HG03139 (cell line): ENCODE data around the gene EMSY.
"Not testable (repeated sequence)": the region's sequence is repeated elsewhere in the genome, so short reads cannot be mapped to it uniquely, and the experiment has no call there.

Experiments
- ATAC-seq: cut with Tn5 transposase; IDR thresholded peaks from one replicate; pipeline ENCODE4 v1.9.1; 2021; ENCODE audit not compliant: unreplicated experiment

Gene EMSY

DNA sequence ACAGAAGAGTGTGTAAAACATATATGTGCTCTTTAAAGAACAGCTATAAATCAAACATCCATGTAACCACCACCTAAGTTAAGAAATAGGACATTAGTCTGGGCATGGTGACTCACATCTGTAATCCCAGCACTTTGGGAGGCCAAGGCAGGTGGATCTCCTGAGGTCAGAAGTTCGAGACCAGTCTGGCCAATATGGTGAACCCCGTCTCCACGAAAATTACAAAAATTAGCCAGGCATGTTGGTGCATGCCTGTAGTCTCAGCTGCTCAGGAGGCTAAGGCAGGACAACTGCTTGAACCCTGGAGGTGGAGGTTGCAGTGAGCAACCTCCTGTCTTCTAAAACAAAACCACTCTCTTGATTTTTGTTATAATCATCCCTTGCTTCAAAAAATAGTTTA, 122.4 kb downstream of the EMSY start:
- ATAC-seq = no peak

- no peak for ATAC-seq
These were observed 123.3 kb downstream of the EMSY start for GRCh38 chr11:76568139-76568538.

DNA sequence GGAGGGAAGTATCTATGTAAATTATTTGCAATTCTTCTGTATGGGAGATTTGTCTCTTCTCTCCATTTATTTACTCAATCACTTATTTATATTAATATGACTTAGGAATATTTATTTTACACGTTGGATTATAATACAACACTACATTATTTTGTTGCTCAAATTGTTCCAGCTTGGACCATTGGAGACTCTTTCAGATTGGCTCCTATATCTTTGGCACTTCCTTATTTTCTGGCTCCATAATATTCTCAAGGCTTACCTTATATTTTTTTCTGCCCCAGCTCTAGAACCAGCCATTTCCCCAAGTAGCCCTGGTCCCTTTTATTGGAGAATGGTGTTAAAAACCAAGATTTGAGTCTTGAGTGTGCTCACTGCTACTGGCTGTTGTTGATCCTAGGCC, 123.8 kb downstream of the EMSY start:
- no peak for ATAC-seq

GRCh38 chr11:76572181-76572875, 127.5 kb downstream of the EMSY start:
- not testable (repeated sequence) for ATAC-seq

DNA sequence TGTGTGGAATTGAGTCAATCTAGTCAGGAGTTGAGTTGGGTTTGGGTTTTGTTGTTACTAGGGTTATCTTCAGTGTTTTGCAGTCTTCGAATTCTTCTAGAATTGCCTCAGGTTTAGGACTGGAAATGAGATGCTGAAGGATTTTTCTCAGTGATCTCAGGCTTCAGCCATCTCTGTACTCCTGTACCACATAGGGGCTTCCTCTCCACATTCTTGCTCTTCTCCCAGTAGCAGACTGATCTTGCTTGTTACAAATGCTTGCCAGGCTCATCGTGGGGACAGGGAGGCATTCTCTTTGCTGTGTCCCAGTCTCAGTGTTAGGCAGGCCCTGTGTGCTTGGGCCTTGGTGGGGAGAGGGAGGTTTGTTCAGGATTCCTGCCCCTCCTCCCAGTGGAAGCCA, 129.6 kb downstream of the EMSY start:
- no peak for ATAC-seq

DNA sequence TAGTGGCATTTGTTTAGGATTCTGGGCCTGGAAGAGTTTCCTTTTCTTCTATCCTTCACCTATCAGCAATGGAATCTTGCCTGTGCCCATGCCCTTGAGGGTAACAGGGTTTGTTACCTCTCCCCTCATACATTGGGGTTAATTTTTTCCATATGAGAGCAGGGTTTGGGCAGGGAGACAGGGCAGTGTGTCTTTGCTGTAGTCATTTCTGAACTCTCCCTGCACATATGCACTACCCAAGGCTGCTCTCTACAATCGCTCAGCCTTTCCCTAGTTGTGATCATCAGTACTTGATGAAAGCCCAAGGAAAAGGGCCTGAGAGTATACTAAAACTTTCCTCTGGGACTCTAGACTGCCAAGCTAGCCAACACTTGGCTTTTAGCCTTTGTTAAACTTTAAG, 130.1 kb downstream of the EMSY start:
- no peak for ATAC-seq

DNA sequence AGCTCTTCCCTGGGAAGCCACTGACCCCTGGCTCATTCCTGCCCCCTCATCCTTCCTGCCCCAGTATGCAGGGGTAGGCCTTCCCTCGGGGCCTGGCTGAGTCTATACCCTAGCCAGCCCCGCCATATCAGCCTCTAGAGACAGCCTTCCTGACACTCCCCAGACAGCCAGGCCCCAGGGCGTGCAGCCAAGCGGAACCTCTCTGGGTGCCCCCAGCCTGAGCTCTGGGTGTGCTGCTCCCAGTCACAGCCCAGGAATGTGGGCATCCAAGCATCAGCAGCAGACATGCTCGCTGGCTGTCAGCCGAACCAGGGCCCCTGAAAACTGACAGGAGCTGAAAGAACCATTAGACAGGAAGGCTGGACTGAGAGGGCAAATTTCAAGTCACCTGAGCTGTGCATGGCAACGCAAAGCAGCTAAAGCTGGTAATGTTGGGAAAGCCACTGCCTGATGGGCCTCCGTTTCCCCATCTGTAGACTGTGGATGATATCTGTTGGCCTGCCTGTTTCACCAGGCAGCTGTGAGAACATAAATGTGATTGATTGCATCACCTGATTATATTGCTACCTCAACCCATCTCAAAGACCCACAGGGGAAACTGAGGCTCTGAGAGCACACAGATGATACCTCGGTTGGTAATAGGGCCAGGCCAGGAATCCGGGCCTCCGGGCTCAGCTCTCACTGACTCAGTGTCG, 132.6 kb downstream of the EMSY start:
- no peak for ATAC-seq

GRCh38 chr11:76577921-76578653, 133.3 kb downstream of the EMSY start:
- no peak for ATAC-seq

- ATAC-seq = no peak
These were observed 133.8 kb downstream of the EMSY start for GRCh38 chr11:76578654-76579055.

DNA sequence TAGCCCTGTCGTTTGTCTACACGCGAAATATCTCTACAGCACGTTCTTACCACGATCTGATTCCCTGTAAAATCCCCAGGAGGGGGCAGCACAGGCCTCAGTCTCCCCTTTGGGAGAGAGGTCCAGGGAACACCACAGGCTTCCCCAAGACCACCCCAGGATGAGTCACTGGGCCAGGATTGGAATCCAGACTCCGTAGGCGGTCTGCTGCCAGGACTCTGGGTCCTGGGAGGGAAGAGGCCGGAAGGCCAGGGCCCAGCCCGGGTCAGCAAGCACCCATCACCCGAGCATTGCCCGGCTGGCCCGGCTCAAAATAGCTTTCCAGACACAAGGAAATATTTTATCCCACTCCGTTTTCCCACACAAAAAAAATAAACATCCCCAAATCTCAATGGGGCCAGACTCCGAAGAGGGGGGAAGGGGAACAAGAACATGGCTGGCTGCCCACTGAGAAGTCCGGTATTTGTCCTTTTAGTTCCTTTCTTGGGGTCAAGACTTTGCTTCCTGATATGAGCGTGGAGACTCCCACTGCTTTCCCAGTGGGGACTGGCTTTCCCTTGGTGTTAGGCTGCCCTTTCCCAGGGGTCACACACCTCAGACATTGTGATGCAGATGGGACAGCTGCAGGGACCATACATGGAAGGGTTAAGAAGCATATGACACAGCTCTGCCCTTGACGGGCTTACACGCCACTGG, 134.4 kb downstream of the EMSY start:
- ATAC-seq = no peak

GRCh38 chr11:76579752-76580151, 134.9 kb downstream of the EMSY start:
- no peak for ATAC-seq

DNA sequence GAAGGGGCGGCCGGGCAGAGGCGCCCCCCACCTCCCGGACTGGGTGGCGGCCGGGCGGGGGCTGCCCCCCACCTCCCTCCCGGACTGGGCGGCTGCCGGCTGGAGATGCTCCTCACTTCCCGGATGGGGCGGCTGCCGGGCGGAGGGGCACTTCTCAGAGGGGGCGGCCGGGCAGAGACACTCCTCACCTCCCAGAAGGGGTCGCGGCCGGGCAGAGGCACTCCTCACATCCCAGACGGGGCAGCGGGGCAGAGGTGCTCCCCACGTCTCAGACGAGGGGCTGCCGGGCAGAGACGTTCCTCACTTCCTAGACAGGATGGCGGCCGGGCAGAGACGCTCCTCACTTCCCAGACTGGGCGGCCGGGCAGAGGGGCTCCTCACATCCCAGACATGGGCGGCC, 137.7 kb downstream of the EMSY start:
- not testable (repeated sequence) for ATAC-seq

DNA sequence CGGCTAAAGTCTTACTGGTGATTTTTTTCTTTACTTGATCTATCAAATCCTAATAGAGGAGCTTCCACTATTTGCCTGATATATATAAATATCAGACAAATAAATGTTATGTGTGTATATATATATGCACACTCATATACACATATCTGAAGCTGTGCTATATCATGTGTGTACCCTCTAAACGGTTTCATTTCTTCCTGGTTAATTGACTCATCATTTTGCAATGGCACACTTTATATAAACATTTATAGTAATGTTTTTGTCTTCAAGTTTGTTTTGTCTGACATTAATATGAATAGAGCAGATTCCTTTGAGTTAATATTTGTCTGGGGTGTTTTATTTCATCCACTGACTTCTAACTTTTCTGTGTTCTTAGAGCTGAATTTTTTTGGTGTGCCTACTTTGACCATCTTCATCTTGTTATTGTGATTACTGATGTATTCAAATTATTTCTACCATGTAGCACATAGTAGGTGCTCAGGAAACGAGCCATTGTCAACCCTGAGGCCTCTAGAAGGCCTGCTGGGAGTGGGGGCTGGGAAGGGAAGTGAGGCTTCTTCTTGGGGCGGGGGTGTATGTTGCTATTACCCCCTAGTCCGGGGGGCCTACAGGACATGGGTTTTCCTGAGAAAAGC, 143.1 kb downstream of the EMSY start:
- ATAC-seq = no peak

GRCh38 chr11:76588455-76589325, 143.9 kb downstream of the EMSY start:
- ATAC-seq = no peak

- ATAC-seq = no peak
These were observed 144.7 kb downstream of the EMSY start for GRCh38 chr11:76589477-76589876.

DNA sequence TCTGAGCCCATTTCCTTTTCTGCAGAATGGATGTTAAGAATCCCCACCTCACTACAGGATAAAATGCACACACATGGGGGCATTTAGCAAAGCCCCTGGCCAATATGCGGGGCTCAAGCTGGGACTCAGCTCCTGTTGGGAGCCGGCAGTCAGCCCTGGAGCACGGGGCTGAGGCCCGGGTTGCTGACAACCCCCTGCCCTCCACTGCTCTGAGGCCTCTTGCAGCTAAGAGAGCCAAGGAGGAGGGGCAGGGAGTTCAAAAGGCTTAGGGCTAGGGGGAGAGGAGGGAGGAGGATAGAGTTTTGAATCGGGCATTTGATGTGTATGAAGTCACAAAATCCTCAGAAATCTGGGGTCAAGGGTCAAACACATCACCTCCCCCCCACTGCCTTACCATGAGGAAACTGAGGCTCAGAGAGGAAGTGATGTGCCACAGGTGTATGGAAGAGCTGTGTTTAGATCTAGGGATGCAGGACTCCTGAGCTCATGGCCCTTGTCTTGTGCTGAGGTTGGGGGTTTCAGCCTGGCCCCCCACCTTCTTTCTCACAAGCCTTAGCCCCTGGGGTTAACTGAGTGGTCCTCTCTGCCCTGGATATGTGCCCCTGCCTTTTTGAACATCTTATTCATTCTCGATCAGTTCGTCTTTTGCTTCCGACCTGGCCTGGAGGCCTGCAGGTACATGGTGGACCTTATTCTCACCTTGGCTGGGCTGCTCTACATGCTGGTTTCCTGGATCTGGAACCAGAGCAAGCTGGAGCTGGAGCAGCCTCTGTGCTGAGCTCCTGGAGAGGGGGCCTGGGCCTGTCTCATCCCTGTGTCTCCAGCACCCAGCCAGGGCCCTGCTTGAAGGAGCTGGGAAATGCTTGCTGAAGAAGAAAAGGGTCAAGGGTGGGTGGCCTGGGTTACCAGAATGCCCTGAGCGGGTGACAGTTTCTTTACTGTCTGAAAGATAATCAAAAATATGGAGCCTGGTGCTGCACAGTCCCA, 145.4 kb downstream of the EMSY start:
- ATAC-seq = no peak

GRCh38 chr11:76591416-76591815, 146.6 kb downstream of the EMSY start:
- ATAC-seq = no peak

GRCh38 chr11:76592025-76592914, 147.5 kb downstream of the EMSY start:
- ATAC-seq = no peak
